HG03469 (cell line): Measurements from ENCODE around the gene SUMO2.
"Not testable (repeated sequence)": the region's sequence is repeated elsewhere in the genome, so short reads cannot be mapped to it uniquely, and the experiment has no call there.

Source experiments
- ATAC-seq: cut with Tn5 transposase; IDR thresholded peaks from one replicate; pipeline ENCODE4 v1.9.1; 2021; ENCODE audit warnings: mild to moderate bottlenecking, moderate library complexity, moderate number of reproducible peaks; ENCODE audit not compliant: unreplicated experiment

The SUMO2 gene

GRCh38 chr17:75146592-75146991 is 36.2 kb downstream of the SUMO2 start:
- no peak for ATAC-seq

DNA sequence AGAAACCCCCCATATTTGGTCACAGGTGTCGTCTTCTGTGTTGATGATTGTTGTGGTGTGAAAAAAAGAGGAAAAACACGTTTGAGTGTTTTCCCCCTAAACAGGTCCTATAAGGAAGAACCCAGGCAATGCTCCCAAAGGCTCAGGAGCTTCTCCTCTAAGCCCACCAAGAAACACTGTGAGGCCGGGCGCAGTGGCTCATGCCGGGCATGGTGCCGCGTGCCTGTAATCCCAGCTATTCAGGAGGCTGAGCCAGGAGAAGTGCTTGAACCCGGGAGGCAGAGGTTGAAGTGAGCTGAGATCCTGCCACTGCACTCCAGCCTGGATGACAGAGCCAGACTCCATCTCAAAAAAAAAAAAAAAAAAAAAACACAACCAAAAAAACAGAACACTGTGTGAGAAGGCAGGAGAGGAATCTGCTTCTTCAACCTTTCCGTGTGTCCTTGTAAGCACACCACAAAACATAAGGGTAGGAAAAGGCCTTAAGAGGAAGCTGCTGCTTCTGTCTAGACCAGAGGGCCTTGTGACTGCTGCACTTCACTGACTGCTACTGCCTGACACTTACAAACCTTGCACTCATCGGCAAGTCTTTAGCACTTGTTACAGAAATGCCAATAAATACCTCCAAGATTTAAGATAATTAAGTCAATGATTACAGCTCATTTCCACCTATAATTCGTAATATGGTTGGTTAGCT is 37.8 kb downstream of the SUMO2 start:
- no peak for ATAC-seq

DNA sequence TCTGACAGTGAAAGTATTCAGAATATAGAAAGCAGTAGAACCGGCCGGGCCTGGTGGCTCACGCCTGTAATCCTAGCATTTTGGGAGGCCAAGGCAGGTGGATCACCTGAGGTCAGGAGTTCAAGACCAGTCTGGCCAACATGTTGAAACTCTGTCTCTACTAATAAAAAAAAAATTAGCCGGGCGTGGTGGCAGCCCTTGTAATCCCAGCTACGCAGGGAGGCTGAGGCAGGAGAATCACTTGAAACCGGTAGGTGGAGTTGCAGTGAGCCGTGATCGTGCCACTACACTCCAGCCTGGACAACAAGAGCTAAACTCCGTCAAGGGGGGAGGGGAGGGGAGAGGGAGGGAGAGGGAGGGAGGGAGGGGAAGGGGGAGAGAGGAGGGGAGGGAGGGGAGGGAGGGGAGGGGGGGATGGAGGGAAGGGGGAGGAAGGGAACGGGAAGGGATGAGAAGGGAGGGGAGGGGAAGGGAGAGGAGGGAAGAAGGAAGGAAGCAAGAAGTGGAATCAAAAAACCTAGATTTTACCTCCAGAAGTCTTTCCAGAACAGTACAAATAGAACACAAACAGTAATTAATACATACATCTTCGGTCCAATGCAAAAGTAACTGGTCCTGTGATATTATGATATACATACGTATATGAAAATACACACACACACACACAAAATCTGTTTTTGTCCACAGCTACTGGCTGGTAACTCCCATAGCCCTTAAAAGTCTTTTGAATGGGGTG is 40.4 kb downstream of the SUMO2 start:
- no peak for ATAC-seq

DNA sequence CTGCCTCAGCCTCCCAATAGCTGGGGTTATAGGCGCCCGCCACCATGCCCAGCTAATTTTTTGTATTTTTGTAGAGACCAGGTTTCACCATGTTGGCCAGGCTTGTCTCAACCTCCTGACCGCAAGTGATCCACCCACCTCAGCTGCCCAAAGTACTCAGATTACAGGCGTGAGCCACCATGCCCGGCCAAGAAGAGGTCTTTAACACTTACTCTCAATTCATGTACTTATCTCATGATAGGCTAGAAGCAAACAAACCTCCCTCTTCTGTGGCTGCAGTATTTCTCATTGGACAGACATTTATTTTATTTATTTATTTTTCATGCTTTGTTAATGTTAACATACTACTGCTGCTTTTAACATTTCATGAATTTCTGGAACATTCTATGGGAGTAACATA is 44.2 kb downstream of the SUMO2 start:
- ATAC-seq = no peak

GRCh38 chr17:75137762-75138161 is 45.0 kb downstream of the SUMO2 start:
- not testable (repeated sequence) for ATAC-seq

GRCh38 chr17:75135946-75136345 is 46.8 kb downstream of the SUMO2 start:
- no peak for ATAC-seq

DNA sequence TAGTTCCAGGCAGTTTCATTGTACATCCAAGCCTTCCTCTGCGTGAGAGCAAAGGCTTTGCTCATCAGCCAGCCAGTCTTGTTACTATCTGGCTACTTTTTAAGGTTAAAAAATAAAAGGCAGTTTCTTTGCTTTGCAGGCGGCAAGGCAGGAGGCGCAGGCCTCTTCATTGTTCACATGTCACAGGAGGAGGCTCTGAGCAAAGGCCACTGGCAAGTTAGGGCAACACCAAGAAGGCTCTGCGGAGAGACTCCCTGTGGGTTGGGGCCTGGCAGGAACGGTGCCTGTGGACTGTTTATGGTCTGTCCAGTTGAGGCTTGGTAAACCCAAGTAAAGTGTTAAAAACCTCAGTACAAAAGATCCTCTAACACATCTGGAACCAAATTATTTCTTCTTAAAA is 47.3 kb downstream of the SUMO2 start:
- ATAC-seq = no peak

GRCh38 chr17:75133607-75134347 is 49.0 kb downstream of the SUMO2 start:
- not testable (repeated sequence) for ATAC-seq

DNA sequence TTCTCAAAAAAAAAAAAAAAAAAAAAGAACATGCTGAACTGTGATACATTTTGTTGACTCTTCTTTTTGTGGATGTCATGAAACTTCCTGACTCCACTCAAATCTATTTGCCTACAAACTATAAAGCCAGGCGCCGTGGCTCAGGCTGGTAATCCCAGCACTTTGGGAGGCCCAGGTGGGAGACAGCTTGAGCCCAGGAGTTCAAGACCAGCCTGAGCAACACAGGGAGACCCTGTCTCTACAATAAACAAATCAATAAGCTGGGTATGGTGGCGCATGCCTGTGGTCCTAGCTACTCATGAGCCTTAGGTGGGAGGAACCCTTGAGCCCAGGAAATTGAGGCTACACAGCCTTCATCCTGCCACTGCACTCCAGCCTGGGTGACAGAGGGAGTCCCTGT is 49.8 kb downstream of the SUMO2 start:
- ATAC-seq = no peak

DNA sequence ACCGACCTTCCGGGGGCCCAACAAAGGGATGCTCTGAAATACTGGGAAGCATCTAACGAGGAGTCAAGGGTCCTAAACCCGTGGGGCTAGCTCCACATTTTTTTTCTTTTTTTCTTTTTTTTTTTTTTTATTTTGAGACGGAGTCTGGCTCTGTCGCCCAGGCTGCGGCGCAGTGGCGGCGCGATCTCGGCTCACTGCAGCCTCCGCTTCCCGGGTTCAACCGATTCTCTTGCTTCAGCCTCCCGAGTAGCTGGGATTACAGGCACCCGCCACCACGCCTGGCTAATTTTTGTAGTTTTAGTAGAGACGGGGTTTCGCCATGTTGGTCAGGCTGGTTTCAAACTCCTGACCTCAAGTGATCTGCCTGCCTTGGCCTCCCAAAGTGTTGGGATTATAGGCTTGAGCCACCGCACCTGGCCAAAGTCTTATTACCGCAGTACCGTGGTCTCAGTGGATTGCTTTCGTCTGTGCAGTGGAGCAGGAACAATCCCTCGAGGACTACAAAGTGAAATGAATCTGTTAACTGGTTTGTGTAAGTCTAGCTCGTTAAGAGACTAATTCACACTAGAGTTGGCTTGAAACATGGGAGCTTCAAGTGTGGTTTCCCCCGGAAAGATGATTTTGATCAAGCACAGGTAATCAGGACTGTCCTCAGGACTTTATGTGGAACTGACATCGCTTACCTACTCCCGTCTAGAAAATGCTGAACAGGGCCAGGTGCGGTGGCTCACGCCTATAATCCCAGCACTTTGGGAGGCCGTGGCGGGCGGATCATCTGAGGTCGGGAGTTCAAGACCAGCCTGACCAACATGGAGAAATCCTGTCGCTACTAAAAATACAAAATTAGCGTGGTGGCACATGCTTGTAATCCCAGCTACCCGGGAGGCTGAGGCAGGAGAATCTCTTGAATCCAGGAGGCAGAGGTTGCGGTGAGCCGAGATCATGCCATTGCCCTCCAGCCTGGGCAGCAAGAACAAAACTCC is 50.5 kb downstream of the SUMO2 start:
- ATAC-seq = not testable (repeated sequence)

DNA sequence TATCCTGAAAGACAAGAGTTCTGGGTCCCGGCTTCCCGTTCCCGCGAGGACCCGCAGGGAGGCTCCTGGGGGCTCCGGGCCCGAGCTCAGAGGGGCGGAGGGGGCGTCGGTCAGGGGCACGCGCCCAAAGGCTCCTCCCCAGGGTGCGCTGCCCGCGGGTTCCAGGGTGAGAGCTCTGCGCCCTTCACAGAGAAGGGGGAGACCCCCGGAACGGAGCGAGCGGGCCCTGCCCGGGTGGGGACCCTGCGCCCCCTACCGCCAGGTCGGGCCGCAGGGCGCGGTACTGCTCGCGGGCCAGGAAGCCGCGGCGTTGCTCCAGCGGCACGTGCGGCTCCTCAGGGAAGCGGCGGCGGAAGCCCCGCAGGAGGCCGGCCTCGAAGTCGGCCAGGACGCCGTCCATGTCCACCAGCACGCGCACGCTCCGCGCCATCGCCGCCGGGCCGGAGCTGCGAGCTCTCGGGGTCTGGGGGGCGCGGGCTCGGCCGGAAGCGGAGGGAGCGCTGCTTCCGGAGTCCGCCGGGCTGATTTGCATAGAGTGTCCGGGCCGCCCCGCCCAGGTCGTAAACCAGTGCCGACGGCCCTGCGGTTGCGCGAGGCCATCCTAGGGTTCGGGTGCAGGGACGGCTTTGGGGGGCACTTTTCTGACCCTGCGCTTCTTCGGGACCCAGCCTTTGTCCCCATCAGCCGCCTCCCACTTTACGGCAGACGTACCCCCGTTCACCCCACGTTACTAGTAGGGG is 51.3 kb downstream of the SUMO2 start, which contains the start of gene NT5C:
Gene NT5C, minus strand, starts transcription at position 465 of the 740 bp plus-strand sequence. Its CDS starts 35 bp downstream, at position 430.
- peak; percentile 53 for ATAC-seq

GRCh38 chr17:75130632-75131277 is 52.0 kb downstream of the SUMO2 start:
- ATAC-seq = no peak

DNA sequence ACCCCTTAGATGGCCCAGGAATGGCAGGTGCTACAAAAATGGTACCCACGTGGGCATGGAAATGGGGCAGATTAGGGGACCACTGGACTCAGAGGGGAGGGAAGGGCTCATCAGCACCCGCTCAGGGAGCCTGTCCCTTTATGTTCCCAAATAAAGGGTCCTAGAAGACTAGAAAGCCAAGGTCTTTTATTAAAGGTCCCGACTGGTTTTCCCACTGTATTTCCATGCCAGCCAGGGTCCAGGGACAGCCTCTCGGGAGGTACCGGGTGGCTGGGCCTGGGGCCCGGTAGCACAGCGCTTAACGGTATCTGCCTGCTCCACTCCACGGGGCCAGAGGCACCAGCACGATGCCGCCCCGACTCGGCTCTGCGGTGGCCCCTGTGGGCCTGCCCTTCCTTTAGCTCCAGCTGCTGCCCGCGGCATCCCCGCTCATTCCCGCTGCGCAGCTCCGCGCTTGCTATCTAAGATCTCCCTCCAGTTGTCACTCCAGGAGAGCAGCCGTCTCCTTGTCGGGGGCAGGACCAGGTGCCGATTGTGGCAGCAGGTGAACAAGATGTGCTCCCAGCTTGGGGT is 52.6 kb downstream of the SUMO2 start:
- ATAC-seq = no peak

DNA sequence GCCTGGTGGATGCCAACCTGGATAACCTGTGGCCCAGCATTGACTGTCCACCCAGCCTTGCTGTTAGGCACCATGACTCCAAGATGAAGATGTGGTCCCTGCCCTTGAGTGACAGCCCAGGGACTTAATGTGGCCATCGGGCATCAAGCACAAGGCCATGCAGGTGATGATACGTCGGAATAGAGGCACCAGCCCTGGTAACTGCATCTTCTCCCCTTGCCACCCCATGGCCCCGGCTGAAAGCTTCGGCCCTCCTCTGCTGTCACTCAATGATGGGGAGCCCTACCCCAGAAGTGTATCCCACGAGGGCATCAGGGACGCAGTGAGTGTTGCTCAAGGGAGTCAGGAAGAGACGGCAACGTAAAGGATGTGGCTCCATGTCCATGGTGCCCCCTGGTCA is 53.2 kb downstream of the SUMO2 start:
- ATAC-seq = no peak

DNA sequence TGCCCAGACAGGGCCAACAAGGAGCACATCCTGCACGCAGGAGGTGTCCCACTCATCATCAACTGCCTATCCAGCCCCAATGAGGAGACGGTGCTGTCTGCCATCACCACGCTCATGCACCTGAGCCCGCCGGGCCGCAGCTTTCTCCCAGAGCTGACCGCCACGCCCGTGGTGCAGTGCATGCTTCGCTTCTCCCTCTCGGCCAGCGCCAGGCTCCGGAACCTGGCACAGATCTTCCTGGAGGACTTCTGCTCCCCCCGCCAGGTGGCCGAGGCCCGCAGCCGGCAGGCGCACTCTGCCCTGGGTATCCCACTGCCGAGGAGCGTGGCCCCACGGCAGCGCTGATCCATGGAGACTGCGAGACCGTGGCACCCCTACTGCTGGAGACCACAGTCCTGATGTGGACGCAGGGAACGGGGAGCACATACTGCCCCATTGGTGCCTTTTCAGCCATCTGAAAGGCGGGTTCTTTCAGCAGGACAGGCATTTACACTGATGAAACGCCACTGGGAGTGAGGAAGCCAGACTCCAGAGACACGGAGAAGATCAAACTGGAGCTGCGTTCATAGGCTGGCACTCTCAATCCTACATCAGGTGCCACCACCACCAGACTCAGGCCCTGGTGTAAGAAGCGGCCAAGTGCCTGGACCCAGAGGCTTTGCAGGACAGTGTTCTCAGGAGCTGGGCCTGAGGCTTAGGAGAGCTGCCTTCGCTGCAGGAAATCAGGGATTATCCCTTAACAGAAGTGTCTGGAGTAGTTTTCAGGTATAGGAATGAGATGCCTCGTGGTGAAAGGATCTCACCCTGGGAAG is 53.9 kb downstream of the SUMO2 start:
- no peak for ATAC-seq

DNA sequence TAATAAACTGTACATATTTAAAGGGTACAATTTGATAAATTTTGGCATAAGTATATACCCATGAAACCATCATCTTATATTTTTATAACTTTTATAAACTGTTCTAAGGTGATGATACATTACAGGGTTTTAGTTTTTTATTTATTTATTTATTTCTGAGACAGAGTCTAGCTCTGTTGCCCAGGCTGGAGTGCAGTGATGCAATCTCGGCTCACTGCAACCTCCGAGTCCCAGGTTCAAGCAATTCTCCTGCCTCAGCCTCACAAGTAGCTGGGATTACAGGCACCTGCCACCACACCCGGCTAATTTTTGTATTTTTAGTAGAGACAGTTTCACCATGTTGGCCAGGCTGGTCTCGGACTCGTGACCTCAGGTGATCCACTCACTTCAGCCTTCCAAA is 54.8 kb downstream of the SUMO2 start:
- not testable (repeated sequence) for ATAC-seq

DNA sequence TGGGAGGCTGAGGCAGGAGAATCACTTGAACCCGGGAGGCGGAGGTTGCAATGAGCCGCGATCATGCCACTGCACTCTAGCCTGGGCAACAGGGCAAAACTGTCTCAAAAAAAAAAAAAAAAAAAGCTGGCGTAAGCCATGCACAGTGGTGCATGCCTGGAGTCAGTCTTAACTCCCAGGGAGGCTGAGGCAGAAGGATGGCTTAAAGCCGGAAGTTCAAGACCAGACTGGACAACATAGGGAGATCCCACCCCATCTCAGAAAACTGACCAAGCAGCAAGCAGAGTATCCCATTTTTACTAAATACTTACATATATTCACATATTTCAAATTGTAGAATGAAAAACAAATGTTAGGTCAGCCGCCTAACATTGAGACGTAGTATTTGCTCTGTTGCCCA is 55.8 kb downstream of the SUMO2 start:
- no peak for ATAC-seq

- no peak for ATAC-seq
Observed at GRCh38 chr17:75125984-75126383, 56.8 kb downstream of the SUMO2 start.
